Stomach (tissue), 4 donors: ENCODE measurements around the gene TF.

Experiments used
- CTCF ChIP-seq, 7 experiments: fragments of 450-650 bp in 4 of 7; fragments of 200-600 bp in 3 of 7; sonication (generic) in 3 of 7; IDR thresholded peaks; one replicate each; pipeline ENCODE4 v1.5.1; 2016 to 2019; ENCODE audit warnings: antibody characterized with exemption in 7 of 7, control low read depth in 2 of 7, mild to moderate bottlenecking in 1 of 7
- POLR2AphosphoS5 ChIP-seq, 3 donors: sonication (generic); formaldehyde crosslinking; IDR thresholded peaks; one replicate each; pipeline ENCODE4 v1.6.1; 2016; ENCODE audit warnings: antibody characterized with exemption in 3 of 3

- TF ChIP-seq POLR2AphosphoS5 (IDR thresholded peaks at IDR 0.05) (peak; percentile 79 to 94 (median 89)), CTCF (IDR thresholded peaks at IDR 0.05) (peak in 1 of 7 experiments; percentile 26)
Measured at GRCh38 chr3:133805702-133806475, 59.7 kb downstream of the TF start, which contains the start of gene SRPRB.
